HepG2 (cell line): ENCODE measurements around the gene SEC63. TPM values are rescaled to one million over a fixed set of nuclear protein-coding genes. Genes with fewer than 3 reads are reported as not detected.

Source experiments
- CCAR2 ChIP-seq: fragments of 200-400 bp; formaldehyde crosslinking; optimal IDR thresholded peaks from 2 replicates; pipeline ENCODE3; 2018; ENCODE audit warnings: low read depth, mild to moderate bottlenecking, low read length, moderate library complexity
- EEA1 ChIP-seq: sonication (generic); formaldehyde crosslinking; IDR thresholded peaks from 2 replicates; pipeline ENCODE4 v1.5.1; 2020; ENCODE audit warnings: mild to moderate bottlenecking, missing genetic modification reagents, borderline replicate concordance
- MTF2 ChIP-seq: sonication (generic); formaldehyde crosslinking; IDR thresholded peaks from 2 replicates; pipeline ENCODE4 v1.5.0; 2020; ENCODE audit warnings: missing genetic modification reagents, borderline replicate concordance
- NONO ChIP-seq, 2 experiments: fragments of 450-650 bp in 1 of 2; sonication (generic) in 1 of 2; formaldehyde crosslinking in 1 of 2; IDR thresholded peaks in 1 of 2; conservative IDR thresholded peaks in 1 of 2; 2 replicates each; pipeline versions ENCODE4 v1.6.1 to v1.8.0; 2017 to 2022; ENCODE audit warnings: mild to moderate bottlenecking in 1 of 2, missing genetic modification reagents in 1 of 2, moderate library complexity in 1 of 2
- ZFP37 ChIP-seq: sonication (generic); formaldehyde crosslinking; IDR thresholded peaks from 2 replicates; pipeline ENCODE4 v1.4.0; 2020; ENCODE audit warnings: missing genetic modification reagents, borderline replicate concordance
- ZFP41 ChIP-seq: sonication (generic); formaldehyde crosslinking; IDR thresholded peaks from 2 replicates; pipeline ENCODE4 v1.4.0; 2020; ENCODE audit warnings: mild to moderate bottlenecking, missing genetic modification reagents, borderline replicate concordance
- polyA plus RNA-seq, 8 experiments: library from polyadenylated mRNA; depleted of rRNA in 3 of 8; stranded (reverse) in 7 of 8; unstranded in 1 of 8; fragments of >200 nt; fragmentation: Illumina TruSeq in 4 of 8; extraction: Trizol in 4 of 8; gene quantifications; 2 replicates each; pipeline versions ENCODE4 v1.2.1 to v1.2.3, GENCODE V29; 2011 to 2016; ENCODE audit warnings: low read depth in 4 of 8, missing spikeins in 1 of 8, mixed read lengths in 1 of 8; ENCODE audit not compliant: insufficient read depth in 1 of 8
- total RNA-seq, 5 experiments: library from RNA; depleted of rRNA; stranded (reverse); fragments of >200 nt; fragmentation: Illumina TruSeq; extraction: Trizol; gene quantifications; 2 replicates each; pipeline ENCODE4 v1.2.3, GENCODE V29; 2016; ENCODE audit warnings: low read depth in 1 of 5
- TF ChIP-seq, protein P1 (sequence below): sonication (generic); formaldehyde crosslinking; IDR thresholded peaks from one replicate; pipeline ENCODE4 v1.5.1; 2020; ENCODE audit warnings: mild to moderate bottlenecking, missing genetic modification reagents; ENCODE audit errors: not compliant biosample characterization
- TF ChIP-seq, protein P2 (sequence below): sonication (generic); formaldehyde crosslinking; IDR thresholded peaks from 2 replicates; pipeline ENCODE4 v1.4.0; 2020; ENCODE audit warnings: mild to moderate bottlenecking, missing genetic modification reagents
- TF ChIP-seq, protein P3 (sequence below): sonication (generic); formaldehyde crosslinking; IDR thresholded peaks from 2 replicates; pipeline ENCODE4 v1.4.0; 2020; ENCODE audit warnings: missing genetic modification reagents
- TF ChIP-seq, protein P4 (sequence below): IDR thresholded peaks from 2 replicates; pipeline ENCODE4 v1.6.1; 2016; ENCODE audit warnings: missing compliant biosample characterization, missing genetic modification reagents, borderline replicate concordance
- TF ChIP-seq, protein P5 (sequence below): sonication (generic); formaldehyde crosslinking; IDR thresholded peaks from 2 replicates; pipeline ENCODE4 v1.5.0; 2020; ENCODE audit warnings: missing genetic modification reagents

Gene SEC63
- total and polyA plus RNA-seq, 2 of the 13 experiments (the other 11 are each of a cell fraction or from before 2014, with no cell fraction given) = 20.2 to 45.9 TPM

DNA sequence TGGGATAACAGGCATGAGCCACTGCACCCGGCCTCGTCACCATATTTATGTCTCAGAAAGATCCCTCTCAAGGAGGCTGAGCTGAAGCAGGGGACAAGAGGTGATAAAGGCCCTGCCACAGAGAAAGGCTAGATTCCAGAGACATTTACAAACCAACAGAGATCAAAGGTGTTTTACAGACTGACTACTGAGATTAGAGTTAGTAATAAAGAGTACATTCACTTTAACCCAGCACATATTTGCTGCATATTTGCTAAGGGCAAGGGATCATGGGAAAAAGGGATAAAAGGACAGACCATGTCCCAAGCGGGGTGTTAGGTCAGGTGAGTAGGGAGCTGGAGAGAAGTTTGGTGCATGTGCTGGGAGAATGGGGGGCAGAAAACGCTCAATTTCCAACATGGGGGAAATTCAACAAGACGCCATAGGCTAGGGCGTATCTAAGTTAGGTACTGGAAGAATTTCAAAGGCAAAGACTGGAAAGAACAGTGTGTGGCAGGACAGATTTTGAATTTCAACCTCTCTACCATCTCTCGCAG lies 43.8 kb upstream of the SEC63 start (continued):
- TF ChIP-seq, protein P1, sequence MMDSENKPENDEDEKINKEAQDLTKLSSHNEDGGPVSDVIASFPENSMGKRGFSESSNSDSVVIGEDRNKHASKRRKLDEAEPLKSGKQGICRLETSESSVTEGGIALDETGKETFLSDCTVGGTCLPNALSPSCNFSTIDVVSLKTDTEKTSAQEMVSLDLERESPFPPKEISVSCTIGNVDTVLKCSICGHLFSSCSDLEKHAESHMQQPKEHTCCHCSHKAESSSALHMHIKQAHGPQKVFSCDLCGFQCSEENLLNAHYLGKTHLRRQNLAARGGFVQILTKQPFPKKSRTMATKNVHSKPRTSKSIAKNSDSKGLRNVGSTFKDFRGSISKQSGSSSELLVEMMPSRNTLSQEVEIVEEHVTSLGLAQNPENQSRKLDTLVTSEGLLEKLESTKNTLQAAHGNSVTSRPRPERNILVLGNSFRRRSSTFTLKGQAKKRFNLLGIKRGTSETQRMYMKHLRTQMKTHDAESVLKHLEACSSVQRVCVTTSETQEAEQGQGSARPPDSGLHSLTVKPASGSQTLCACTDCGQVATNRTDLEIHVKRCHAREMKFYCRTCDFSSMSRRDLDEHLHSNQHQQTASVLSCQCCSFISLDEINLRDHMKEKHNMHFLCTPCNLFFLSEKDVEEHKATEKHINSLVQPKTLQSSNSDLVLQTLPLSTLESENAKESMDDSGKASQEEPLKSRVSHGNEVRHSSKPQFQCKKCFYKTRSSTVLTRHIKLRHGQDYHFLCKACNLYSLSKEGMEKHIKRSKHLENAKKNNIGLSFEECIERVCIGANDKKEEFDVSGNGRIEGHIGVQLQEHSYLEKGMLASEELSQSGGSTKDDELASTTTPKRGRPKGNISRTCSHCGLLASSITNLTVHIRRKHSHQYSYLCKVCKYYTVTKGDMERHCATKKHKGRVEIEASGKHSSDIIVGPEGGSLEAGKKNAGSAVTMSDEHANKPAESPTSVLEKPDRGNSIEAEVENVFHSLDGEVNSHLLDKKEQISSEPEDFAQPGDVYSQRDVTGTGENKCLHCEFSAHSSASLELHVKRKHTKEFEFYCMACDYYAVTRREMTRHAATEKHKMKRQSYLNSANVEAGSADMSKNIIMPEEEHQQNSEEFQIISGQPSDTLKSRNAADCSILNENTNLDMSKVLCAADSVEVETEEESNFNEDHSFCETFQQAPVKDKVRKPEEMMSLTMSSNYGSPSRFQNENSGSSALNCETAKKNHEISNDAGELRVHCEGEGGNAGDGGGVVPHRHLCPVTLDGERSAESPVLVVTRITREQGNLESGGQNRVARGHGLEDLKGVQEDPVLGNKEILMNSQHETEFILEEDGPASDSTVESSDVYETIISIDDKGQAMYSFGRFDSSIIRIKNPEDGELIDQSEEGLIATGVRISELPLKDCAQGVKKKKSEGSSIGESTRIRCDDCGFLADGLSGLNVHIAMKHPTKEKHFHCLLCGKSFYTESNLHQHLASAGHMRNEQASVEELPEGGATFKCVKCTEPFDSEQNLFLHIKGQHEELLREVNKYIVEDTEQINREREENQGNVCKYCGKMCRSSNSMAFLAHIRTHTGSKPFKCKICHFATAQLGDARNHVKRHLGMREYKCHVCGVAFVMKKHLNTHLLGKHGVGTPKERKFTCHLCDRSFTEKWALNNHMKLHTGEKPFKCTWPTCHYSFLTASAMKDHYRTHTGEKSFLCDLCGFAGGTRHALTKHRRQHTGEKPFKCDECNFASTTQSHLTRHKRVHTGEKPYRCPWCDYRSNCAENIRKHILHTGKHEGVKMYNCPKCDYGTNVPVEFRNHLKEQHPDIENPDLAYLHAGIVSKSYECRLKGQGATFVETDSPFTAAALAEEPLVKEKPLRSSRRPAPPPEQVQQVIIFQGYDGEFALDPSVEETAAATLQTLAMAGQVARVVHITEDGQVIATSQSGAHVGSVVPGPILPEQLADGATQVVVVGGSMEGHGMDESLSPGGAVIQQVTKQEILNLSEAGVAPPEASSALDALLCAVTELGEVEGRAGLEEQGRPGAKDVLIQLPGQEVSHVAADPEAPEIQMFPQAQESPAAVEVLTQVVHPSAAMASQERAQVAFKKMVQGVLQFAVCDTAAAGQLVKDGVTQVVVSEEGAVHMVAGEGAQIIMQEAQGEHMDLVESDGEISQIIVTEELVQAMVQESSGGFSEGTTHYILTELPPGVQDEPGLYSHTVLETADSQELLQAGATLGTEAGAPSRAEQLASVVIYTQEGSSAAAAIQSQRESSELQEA (CRISPR knock-in tag) = no peak
- TF ChIP-seq NONO (IDR thresholded peaks at IDR 0.05) (no peak), NONO (CRISPR knock-in tag; conservative IDR thresholded peaks at IDR 0.05) (no peak), MTF2 (CRISPR knock-in tag) (no peak), ZFP37 (CRISPR knock-in tag) (no peak), ZFP41 (CRISPR knock-in tag) (no peak), CCAR2 (no peak), EEA1 (CRISPR knock-in tag) (no peak)
- TF ChIP-seq, protein P2, sequence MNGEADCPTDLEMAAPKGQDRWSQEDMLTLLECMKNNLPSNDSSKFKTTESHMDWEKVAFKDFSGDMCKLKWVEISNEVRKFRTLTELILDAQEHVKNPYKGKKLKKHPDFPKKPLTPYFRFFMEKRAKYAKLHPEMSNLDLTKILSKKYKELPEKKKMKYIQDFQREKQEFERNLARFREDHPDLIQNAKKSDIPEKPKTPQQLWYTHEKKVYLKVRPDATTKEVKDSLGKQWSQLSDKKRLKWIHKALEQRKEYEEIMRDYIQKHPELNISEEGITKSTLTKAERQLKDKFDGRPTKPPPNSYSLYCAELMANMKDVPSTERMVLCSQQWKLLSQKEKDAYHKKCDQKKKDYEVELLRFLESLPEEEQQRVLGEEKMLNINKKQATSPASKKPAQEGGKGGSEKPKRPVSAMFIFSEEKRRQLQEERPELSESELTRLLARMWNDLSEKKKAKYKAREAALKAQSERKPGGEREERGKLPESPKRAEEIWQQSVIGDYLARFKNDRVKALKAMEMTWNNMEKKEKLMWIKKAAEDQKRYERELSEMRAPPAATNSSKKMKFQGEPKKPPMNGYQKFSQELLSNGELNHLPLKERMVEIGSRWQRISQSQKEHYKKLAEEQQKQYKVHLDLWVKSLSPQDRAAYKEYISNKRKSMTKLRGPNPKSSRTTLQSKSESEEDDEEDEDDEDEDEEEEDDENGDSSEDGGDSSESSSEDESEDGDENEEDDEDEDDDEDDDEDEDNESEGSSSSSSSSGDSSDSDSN (CRISPR knock-in tag) = no peak
- TF ChIP-seq, protein P3, sequence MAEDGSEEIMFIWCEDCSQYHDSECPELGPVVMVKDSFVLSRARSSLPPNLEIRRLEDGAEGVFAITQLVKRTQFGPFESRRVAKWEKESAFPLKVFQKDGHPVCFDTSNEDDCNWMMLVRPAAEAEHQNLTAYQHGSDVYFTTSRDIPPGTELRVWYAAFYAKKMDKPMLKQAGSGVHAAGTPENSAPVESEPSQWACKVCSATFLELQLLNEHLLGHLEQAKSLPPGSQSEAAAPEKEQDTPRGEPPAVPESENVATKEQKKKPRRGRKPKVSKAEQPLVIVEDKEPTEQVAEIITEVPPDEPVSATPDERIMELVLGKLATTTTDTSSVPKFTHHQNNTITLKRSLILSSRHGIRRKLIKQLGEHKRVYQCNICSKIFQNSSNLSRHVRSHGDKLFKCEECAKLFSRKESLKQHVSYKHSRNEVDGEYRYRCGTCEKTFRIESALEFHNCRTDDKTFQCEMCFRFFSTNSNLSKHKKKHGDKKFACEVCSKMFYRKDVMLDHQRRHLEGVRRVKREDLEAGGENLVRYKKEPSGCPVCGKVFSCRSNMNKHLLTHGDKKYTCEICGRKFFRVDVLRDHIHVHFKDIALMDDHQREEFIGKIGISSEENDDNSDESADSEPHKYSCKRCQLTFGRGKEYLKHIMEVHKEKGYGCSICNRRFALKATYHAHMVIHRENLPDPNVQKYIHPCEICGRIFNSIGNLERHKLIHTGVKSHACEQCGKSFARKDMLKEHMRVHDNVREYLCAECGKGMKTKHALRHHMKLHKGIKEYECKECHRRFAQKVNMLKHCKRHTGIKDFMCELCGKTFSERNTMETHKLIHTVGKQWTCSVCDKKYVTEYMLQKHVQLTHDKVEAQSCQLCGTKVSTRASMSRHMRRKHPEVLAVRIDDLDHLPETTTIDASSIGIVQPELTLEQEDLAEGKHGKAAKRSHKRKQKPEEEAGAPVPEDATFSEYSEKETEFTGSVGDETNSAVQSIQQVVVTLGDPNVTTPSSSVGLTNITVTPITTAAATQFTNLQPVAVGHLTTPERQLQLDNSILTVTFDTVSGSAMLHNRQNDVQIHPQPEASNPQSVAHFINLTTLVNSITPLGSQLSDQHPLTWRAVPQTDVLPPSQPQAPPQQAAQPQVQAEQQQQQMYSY (CRISPR knock-in tag) = no peak
- TF ChIP-seq, protein P4, sequence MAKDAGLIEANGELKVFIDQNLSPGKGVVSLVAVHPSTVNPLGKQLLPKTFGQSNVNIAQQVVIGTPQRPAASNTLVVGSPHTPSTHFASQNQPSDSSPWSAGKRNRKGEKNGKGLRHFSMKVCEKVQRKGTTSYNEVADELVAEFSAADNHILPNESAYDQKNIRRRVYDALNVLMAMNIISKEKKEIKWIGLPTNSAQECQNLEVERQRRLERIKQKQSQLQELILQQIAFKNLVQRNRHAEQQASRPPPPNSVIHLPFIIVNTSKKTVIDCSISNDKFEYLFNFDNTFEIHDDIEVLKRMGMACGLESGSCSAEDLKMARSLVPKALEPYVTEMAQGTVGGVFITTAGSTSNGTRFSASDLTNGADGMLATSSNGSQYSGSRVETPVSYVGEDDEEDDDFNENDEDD (CRISPR knock-in tag) = no peak
- TF ChIP-seq, protein P5, sequence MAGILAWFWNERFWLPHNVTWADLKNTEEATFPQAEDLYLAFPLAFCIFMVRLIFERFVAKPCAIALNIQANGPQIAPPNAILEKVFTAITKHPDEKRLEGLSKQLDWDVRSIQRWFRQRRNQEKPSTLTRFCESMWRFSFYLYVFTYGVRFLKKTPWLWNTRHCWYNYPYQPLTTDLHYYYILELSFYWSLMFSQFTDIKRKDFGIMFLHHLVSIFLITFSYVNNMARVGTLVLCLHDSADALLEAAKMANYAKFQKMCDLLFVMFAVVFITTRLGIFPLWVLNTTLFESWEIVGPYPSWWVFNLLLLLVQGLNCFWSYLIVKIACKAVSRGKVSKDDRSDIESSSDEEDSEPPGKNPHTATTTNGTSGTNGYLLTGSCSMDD (CRISPR knock-in tag) = no peak
